Inflammatory macrophage treated with lipopolysaccharide for 1 hour (primary cell): Measurements from ENCODE around the gene TRPC6.
"Not testable (repeated sequence)": the region's sequence is repeated elsewhere in the genome, so short reads cannot be mapped to it uniquely, and the experiment has no call there.

Source experiments
- DNase-seq, 2 donors: peaks; one replicate each; pipeline ENCODE4 v3.0.0-alpha.2; 2020 to 2022

The TRPC6 gene

GRCh38 chr11:101446238-101446637 lies 137.6 kb downstream of the TRPC6 start:
- no peak for DNase-seq

- no peak for DNase-seq
These were observed 138.0 kb downstream of the TRPC6 start for GRCh38 chr11:101445761-101446160.

GRCh38 chr11:101444851-101445250 lies 139.0 kb downstream of the TRPC6 start:
- no peak for DNase-seq

- DNase-seq = no peak
These were observed 139.6 kb downstream of the TRPC6 start for GRCh38 chr11:101444164-101444563.

GRCh38 chr11:101442936-101443521 lies 140.8 kb downstream of the TRPC6 start:
- DNase-seq = no peak

DNA sequence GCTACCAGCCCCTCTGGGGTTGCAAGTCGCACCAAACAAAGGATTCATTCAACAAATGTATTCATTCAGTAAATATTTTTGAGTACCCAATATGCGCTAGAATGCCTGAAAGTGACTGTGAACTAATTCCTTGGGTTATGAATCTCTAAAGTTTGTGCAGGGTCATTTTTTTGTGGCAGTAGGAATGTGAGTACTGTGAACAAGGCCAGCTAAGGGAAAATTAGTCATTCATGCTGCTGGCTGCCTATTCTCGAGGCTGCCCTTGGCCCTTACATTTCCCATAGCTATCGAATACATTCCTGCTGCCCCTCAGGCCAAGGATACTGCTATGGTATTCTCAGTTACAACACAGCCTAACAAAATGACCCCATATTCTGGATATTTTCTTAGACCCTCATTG lies 141.6 kb downstream of the TRPC6 start:
- no peak for DNase-seq

DNA sequence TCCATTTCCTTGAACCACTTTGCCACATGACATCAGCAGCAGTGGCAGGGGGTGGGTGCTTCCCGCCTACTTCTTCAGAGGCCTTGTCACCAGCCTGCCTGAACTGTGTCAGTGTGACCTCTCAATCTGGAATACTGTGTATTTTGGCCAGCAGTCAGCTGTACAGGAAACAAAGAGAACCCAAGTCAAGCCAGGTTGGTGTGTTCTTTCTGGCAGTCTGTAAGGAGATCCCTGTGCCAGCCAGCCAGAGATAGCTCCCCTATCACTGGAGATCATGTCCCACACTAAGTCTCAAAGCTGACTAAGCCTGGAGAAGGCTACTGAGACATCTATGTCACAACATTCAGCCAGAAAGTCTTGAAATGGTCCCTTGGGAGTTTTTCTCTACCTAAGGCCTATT lies 142.1 kb downstream of the TRPC6 start:
- DNase-seq = no peak

GRCh38 chr11:101439488-101439887 lies 144.3 kb downstream of the TRPC6 start:
- no peak for DNase-seq

- DNase-seq = not testable (repeated sequence)
These were observed 145.1 kb downstream of the TRPC6 start for GRCh38 chr11:101438708-101439107.

GRCh38 chr11:101438126-101438525 lies 145.7 kb downstream of the TRPC6 start:
- no peak for DNase-seq

DNA sequence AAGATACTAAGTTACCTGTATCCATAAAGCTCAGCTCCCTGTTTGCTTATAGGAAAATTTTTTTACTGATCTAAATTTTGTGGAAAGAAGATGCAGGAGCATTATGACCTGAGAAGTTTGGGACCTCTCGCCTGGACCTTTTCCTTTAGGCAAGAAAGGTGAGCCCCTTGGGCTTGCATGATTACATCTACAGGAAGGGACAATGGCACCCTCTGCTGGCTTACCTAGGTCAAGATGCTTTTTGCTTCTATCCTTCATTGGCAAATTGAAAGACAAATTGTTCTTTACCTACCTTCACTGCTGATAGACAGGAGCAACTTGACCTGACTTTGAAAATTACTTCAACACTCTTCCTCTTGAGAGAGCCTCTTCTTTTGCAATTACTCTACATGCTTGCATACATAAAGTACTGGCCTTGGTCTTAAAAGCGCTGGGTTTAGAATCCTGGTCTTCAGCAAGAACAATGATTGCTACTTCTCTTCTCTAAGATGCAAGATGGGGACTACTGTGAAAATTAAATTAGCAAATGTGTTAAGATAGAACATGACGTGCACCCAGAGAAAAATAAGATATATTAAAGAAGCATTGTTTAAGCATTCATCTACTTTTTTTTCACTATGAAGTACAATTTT lies 147.2 kb downstream of the TRPC6 start:
- peak in 1 of 2 donors; percentile 6 for DNase-seq

DNA sequence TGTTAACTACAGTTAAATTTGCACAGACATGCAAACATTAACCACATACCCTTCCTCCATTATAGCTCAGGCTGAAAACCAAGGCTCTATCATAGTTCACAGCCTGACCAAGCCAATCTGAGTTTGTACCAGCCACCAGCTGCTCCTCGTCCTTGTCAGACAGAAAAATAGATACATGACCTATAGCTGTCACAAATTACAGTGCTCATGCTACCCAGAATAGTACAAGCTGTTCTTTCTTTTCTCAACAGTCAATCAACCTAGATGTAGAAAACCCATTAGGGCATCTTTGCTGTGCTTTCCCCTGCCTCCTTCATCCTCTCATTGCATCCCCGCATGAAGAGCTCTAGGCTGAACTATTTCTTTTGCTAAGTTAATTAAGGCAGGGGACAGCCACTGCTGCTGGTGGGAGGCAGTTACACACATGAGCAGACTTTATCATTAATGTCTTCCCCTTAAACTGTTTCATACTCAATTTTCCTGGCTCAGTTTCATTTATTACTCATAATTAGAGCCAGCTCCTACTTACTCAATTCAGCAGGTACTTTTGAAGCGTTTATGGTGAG lies 148.3 kb downstream of the TRPC6 start:
- no peak for DNase-seq

DNA sequence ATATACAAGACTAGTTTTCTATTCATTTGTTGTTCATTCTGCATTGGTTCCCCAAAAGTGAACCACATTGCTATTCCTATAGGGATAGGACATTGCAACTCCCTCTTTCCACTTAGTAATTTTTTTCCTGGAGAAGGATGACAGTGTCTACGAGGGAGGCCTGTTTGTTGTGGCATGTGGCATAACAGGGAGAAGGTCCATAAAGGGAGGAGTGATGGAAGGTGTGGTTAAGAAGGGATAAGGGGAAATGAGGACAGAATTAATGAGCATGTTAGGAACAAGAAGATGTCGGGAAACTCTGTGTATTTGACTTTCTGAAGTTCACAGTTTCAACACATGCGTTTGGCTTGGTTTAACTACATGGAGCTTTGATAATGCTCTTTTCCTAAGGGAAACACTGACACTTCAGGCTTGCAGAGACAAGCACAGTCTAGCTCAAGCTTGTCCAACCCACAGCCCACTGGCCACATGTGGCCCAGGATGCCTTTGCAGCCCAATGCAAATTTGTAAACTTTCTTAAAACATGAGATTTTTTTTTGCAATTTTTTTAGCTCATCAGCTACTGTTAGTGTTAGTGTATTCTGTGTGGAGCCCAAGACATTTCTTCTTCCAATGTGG lies 149.7 kb downstream of the TRPC6 start:
- DNase-seq = no peak

- no peak for DNase-seq
These were observed 150.7 kb downstream of the TRPC6 start for GRCh38 chr11:101433151-101433550.

DNA sequence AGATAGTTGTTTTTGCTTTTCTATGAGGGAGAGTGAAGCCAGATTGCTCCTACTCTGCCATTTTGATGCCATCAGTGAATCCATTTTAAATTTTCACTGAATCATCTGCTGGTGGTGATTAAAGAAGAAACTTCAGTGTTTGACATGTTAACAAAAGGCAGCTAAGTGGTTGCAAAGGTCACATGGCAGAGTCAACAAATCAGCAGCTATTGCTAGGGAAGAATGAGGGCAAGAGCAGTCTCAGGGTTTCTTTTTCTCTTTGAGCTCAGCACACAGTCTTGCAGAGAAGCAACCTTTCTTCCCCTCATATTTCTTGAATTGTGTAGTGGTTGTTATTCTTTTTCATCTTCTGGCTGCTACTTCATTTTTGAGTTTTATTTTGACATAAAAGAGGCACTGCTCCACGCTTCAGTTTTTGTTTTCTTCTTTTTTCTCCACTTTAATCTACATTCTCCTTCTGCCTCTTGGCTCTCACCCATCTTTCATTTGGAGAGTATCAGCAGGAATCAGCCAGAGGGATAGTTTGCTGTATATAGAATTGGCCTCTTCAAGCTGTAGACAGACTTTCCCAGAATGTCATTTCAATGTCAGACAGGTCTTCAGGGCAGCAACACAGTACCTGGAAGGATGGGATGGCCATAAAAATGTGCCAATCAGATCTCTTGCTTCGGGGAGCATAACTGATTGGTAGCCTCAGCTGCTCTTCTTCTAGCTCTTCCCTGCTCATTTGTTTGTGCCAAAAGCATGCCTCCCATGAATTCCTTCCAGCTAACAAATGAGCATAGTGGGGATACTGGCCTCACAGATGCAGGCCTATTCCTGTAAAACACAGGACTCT lies 153.9 kb downstream of the TRPC6 start:
- no peak for DNase-seq

- DNase-seq = no peak
These were observed 154.9 kb downstream of the TRPC6 start for GRCh38 chr11:101428918-101429317.

GRCh38 chr11:101407324-101407723 lies 176.5 kb downstream of the TRPC6 start:
- DNase-seq = no peak
